Esophagus squamous epithelium (tissue), 5 donors: ENCODE results near the gene MSX1. TPM values are rescaled to one million over a fixed set of nuclear protein-coding genes. Genes with fewer than 3 reads are reported as not detected.

Experiments used
- DNase-seq: peaks from one replicate; lab custom pipeline; 2025; lab: John Stamatoyannopoulos, UW
- H3K27ac ChIP-seq, 4 donors: fragments of 200-600 bp; sonication (generic); one replicate each; pipeline ENCODE4 v1.5.1; 2016 to 2019; ENCODE audit warnings: mild to moderate bottlenecking in 1 of 4
- H3K27me3 ChIP-seq, 4 donors: fragments of 200-600 bp; sonication (generic); 1 replicate in 3 of 4; 2 replicates in 1 of 4; pipeline versions ENCODE4 v1.5.1 to v1.6.0; 2017 to 2021; ENCODE audit warnings: antibody characterized with exemption in 1 of 4
- H3K36me3 ChIP-seq, 3 donors: fragments of 200-600 bp; sonication (generic); one replicate each; pipeline ENCODE4 v1.5.1; 2016 to 2019
- H3K4me1 ChIP-seq, 3 donors: fragments of 200-600 bp; sonication (generic); one replicate each; pipeline ENCODE4 v1.5.1; 2017 to 2019
- H3K4me3 ChIP-seq, 4 donors: fragments of 200-600 bp; sonication (generic); 1 replicate in 3 of 4; 2 replicates in 1 of 4; pipeline ENCODE4 v1.5.1; 2016 to 2019; ENCODE audit warnings: mild to moderate bottlenecking in 2 of 4, moderate library complexity in 1 of 4
- H3K9me3 ChIP-seq, 3 donors: fragments of 200-600 bp; sonication (generic); one replicate each; pipeline ENCODE4 v1.5.1; 2016 to 2019
- CTCF ChIP-seq, 6 experiments: fragments of 450-650 bp in 4 of 6; fragments of 200-600 bp in 2 of 6; sonication (generic) in 2 of 6; IDR thresholded peaks; one replicate each; pipeline ENCODE4 v1.5.1; 2016 to 2019; ENCODE audit warnings: antibody characterized with exemption in 6 of 6, mild to moderate bottlenecking in 4 of 6, moderate library complexity in 4 of 6
- POLR2A ChIP-seq, 4 donors: fragments of 450-650 bp; IDR thresholded peaks; one replicate each; pipeline ENCODE4 v1.6.1; 2017; ENCODE audit warnings: antibody characterized with exemption in 4 of 4, mild to moderate bottlenecking in 4 of 4, moderate library complexity in 3 of 4
- WGBS, 2 donors: methylation state at CpG; one replicate each; pipeline ENCODE4 v1.1.5; 2018; 5-methylcytosine and 5-hydroxymethylcytosine counted together
- intact Hi-C: fragments of 100-400 bp; cut with DNase I; formaldehyde crosslinking; loops from one replicate; pipeline ENCODE4 v1.15.0; 2022
- total RNA-seq, 4 donors: library from RNA; depleted of rRNA; stranded (reverse); fragments of >200 nt; gene quantifications; one replicate each; pipeline ENCODE4 v1.1.0, GENCODE V29; 2016
- donor health status: DM: yes; HTN: yes; CAD: no.

Gene MSX1
- total RNA-seq, 4 donors from 2014 or later = 0.76 to 1.4 TPM; not detected in 2

- Histone ChIP-seq H3K36me3 (no peaks in the 10 kb centered on the region), H3K9me3 (no peaks in the 10 kb centered on the region), H3K27ac (no peak overlapping the region), H3K4me3 (no peak overlapping the region), H3K27me3 (peaks cover 0 to 84% (median 0%) of the 10 kb centered on the region in 4 donors), H3K4me1 (no peaks in the 10 kb centered on the region)
- no peak for DNase-seq
- intact Hi-C loops = no loop called here
- WGBS, 2 donors = 90 to 93% methylated on average over 4 of the region's 4 CpGs
- TF ChIP-seq POLR2A (IDR thresholded peaks at IDR 0.05) (no peak), CTCF (IDR thresholded peaks at IDR 0.05) (no peak)
Observed at GRCh38 chr4:4884611-4885010, 25.1 kb downstream of the MSX1 start.

- no peak for DNase-seq
- intact Hi-C loops = no loop called here
- no peaks in the 10 kb centered on the region for H3K9me3 ChIP-seq
- H3K4me1 ChIP-seq = no peaks in the 10 kb centered on the region
- no peak overlapping the region for H3K27ac ChIP-seq
- no peak for TF ChIP-seq POLR2A (IDR thresholded peaks at IDR 0.05)
- no peak for TF ChIP-seq CTCF (IDR thresholded peaks at IDR 0.05)
- 51% methylated on average over 4 of the region's 5 CpGs; no CpG with 5 or more reads in 1 of the 2 donors for WGBS, 2 donors
- H3K36me3 ChIP-seq = no peaks in the 10 kb centered on the region
- H3K27me3 ChIP-seq = peaks cover 0 to 75% (median 0%) of the 10 kb centered on the region in 4 donors
- no peak overlapping the region for H3K4me3 ChIP-seq
Observed at GRCh38 chr4:4887426-4887825, 28.0 kb downstream of the MSX1 start.

- H3K36me3 ChIP-seq = no peaks in the 10 kb centered on the region
- no peak overlapping the region for H3K4me3 ChIP-seq
- 48 to 72% methylated on average over 2 to 5 of the region's 5 CpGs for WGBS, 2 donors
- TF ChIP-seq CTCF (IDR thresholded peaks at IDR 0.05) = no peak
- no peak for TF ChIP-seq POLR2A (IDR thresholded peaks at IDR 0.05)
- H3K4me1 ChIP-seq = no peaks in the 10 kb centered on the region
- intact Hi-C loops = no loop called here
- no peak overlapping the region for H3K27ac ChIP-seq
- no peaks in the 10 kb centered on the region for H3K9me3 ChIP-seq
- peaks cover 0 to 67% (median 0%) of the 10 kb centered on the region in 4 donors for H3K27me3 ChIP-seq
- DNase-seq = no peak
Observed at GRCh38 chr4:4888695-4889094, 29.2 kb downstream of the MSX1 start.

GRCh38 chr4:4889781-4890180 is 30.3 kb downstream of the MSX1 start:
- H3K4me3 ChIP-seq = no peak overlapping the region
- H3K27me3 ChIP-seq = peaks cover 0 to 60% (median 0%) of the 10 kb centered on the region in 4 donors
- no peaks in the 10 kb centered on the region for H3K4me1 ChIP-seq
- H3K27ac ChIP-seq = no peak overlapping the region
- intact Hi-C loops = no loop called here
- TF ChIP-seq CTCF (IDR thresholded peaks at IDR 0.05) = no peak
- TF ChIP-seq POLR2A (IDR thresholded peaks at IDR 0.05) = no peak
- no peak for DNase-seq
- no peaks in the 10 kb centered on the region for H3K36me3 ChIP-seq
- no peaks in the 10 kb centered on the region for H3K9me3 ChIP-seq
- 68 to 75% methylated on average over 5 to 9 of the region's 9 CpGs for WGBS, 2 donors

- Histone ChIP-seq H3K4me3 (no peak overlapping the region), H3K36me3 (no peaks in the 10 kb centered on the region), H3K27me3 (peaks cover 0 to 53% (median 0%) of the 10 kb centered on the region in 4 donors), H3K4me1 (no peaks in the 10 kb centered on the region), H3K27ac (no peak overlapping the region), H3K9me3 (no peaks in the 10 kb centered on the region)
- no peak for DNase-seq
- no peak for TF ChIP-seq CTCF (IDR thresholded peaks at IDR 0.05)
- TF ChIP-seq POLR2A (IDR thresholded peaks at IDR 0.05) = no peak
- WGBS, 2 donors = 45 to 63% methylated on average over 6 to 7 of the region's 7 CpGs
- intact Hi-C loops = no loop called here
Observed at GRCh38 chr4:4890574-4891255, 31.2 kb downstream of the MSX1 start.
